Breast epithelium (tissue), 3 donors: ENCODE data around the gene MSL2.

Experiments
- POLR2A ChIP-seq: fragments of 450-650 bp; IDR thresholded peaks from one replicate; pipeline ENCODE4 v1.6.1; 2016; ENCODE audit warnings: antibody characterized with exemption, mild to moderate bottlenecking, moderate library complexity
- POLR2AphosphoS5 ChIP-seq, 3 donors: sonication (generic); formaldehyde crosslinking; IDR thresholded peaks; one replicate each; pipeline ENCODE4 v1.6.1; 2017; ENCODE audit warnings: antibody characterized with exemption in 3 of 3
- TF ChIP-seq, protein P1 (sequence below), 3 donors: fragments of 450-650 bp; IDR thresholded peaks; one replicate each; pipeline ENCODE4 v1.5.1; 2016 to 2017; ENCODE audit warnings: antibody characterized with exemption in 3 of 3, mild to moderate bottlenecking in 3 of 3, moderate library complexity in 3 of 3

DNA sequence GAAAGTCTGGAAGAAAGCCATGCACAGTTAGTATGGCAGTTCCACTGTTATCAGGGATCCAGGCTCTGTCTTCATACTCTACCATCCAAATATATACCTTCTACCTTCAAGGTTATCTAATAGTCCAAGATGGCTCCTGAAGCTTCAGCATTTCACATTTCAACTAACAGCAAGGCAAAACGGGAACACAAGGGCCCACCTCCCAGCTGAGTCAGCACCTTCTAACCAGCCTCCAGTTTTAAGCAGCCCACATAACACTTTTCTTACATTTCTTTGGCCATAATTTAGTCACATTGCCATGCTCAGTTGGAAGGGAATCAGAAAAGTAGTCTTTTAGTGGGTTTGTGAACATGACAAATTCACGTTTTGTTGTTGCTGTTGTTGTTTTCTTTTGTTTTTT, 15.4 kb upstream of the MSL2 start:
- TF ChIP-seq, protein P1, sequence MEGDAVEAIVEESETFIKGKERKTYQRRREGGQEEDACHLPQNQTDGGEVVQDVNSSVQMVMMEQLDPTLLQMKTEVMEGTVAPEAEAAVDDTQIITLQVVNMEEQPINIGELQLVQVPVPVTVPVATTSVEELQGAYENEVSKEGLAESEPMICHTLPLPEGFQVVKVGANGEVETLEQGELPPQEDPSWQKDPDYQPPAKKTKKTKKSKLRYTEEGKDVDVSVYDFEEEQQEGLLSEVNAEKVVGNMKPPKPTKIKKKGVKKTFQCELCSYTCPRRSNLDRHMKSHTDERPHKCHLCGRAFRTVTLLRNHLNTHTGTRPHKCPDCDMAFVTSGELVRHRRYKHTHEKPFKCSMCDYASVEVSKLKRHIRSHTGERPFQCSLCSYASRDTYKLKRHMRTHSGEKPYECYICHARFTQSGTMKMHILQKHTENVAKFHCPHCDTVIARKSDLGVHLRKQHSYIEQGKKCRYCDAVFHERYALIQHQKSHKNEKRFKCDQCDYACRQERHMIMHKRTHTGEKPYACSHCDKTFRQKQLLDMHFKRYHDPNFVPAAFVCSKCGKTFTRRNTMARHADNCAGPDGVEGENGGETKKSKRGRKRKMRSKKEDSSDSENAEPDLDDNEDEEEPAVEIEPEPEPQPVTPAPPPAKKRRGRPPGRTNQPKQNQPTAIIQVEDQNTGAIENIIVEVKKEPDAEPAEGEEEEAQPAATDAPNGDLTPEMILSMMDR (IDR thresholded peaks at IDR 0.05): no peak
- TF ChIP-seq POLR2AphosphoS5 (IDR thresholded peaks at IDR 0.05) (no peak), POLR2A (no peak)
